GM12892 (cell line): ENCODE measurements around the gene ATOH8. TPM values are rescaled to one million over a fixed set of nuclear protein-coding genes. Genes with fewer than 3 reads are reported as not detected.

Experiments used
- DNase-seq: peaks from one replicate; pipeline ENCODE4 v3.0.0; 2011; ENCODE audit not compliant: insufficient read length
- FAIRE-seq: peaks from 2 replicates; lab custom pipeline; 2011; peaks lifted over from hg19 to GRCh38; lab: Jason Lieb, UNC
- POLR2A ChIP-seq: IDR thresholded peaks from 2 replicates; pipeline ENCODE4 v1.6.1; 2011; ENCODE audit warnings: low read depth, low read length, control low read depth
- POLR2AphosphoS5 ChIP-seq: IDR thresholded peaks from 2 replicates; pipeline ENCODE4 v1.6.1; 2011; ENCODE audit warnings: low read depth, low read length, control low read depth
- TAF1 ChIP-seq: IDR thresholded peaks from 2 replicates; pipeline ENCODE4 v1.6.1; 2011; ENCODE audit warnings: low read depth, mild to moderate bottlenecking, control low read depth, low read length, borderline replicate concordance
- polyA plus RNA-seq: library from polyadenylated mRNA; unstranded; fragments of >200 nt; gene quantifications from one replicate; pipeline ENCODE4 v1.2.1, GENCODE V29; 2012; ENCODE audit warnings: missing spikeins, inconsistent platforms; ENCODE audit not compliant: missing spikeins

ATOH8 gene
- polyA plus RNA-seq = not detected

- DNase-seq (peak; percentile 49), FAIRE-seq (no peak)
- TF ChIP-seq POLR2A (no peak), TAF1 (no peak), POLR2AphosphoS5 (no peak)
These were observed at the start of gene ATOH8 for GRCh38 chr2:85753525-85754312. TSS of gene ATOH8 (plus strand) at chr2:85753991. CDS start at chr2:85754190, 199 bp downstream.

GRCh38 chr2:85704038-85704437, 49.8 kb upstream of the ATOH8 start:
- FAIRE-seq (no peak), DNase-seq (no peak)
- TF ChIP-seq POLR2AphosphoS5 (no peak), POLR2A (no peak), TAF1 (no peak)

GRCh38 chr2:85704800-85705679, 48.8 kb upstream of the ATOH8 start:
- TF ChIP-seq POLR2A = no peak
- no peak for TF ChIP-seq POLR2AphosphoS5
- no peak for TF ChIP-seq TAF1
- DNase-seq (no peak), FAIRE-seq (no peak)

GRCh38 chr2:85705680-85706039, 48.1 kb upstream of the ATOH8 start:
- DNase-seq = no peak
- FAIRE-seq = no peak
- TF ChIP-seq TAF1 = no peak
- TF ChIP-seq POLR2AphosphoS5 = no peak
- TF ChIP-seq POLR2A = no peak

- DNase-seq = no peak
- no peak for TF ChIP-seq TAF1
- TF ChIP-seq POLR2AphosphoS5 = no peak
- TF ChIP-seq POLR2A = no peak
- FAIRE-seq = no peak
These were observed 47.7 kb upstream of the ATOH8 start for GRCh38 chr2:85706063-85706462.

GRCh38 chr2:85706599-85707296, 47.0 kb upstream of the ATOH8 start:
- TF ChIP-seq POLR2A (no peak), POLR2AphosphoS5 (no peak), TAF1 (no peak)
- DNase-seq = no peak
- no peak for FAIRE-seq

- peak; percentile 86 for FAIRE-seq
- no peak for DNase-seq
- TF ChIP-seq TAF1 (no peak), POLR2AphosphoS5 (no peak), POLR2A (no peak)
These were observed 46.5 kb upstream of the ATOH8 start for GRCh38 chr2:85707304-85707703.

- FAIRE-seq (no peak), DNase-seq (no peak)
- TF ChIP-seq POLR2AphosphoS5 (no peak), POLR2A (no peak), TAF1 (no peak)
These were observed 45.1 kb upstream of the ATOH8 start for GRCh38 chr2:85708641-85709040.

GRCh38 chr2:85709401-85709811, 44.4 kb upstream of the ATOH8 start:
- TF ChIP-seq TAF1 (no peak), POLR2A (no peak), POLR2AphosphoS5 (no peak)
- no peak for DNase-seq
- no peak for FAIRE-seq

- TF ChIP-seq POLR2AphosphoS5 (no peak), POLR2A (no peak), TAF1 (no peak)
- no peak for DNase-seq
- FAIRE-seq = no peak
These were observed 42.9 kb upstream of the ATOH8 start for GRCh38 chr2:85710687-85711577.
